OCI-LY7 (cell line): ENCODE results near the gene EGLN3.

Experiments
- CTCF ChIP-seq: fragments of 200-600 bp; sonication (generic); conservative IDR thresholded peaks from 2 replicates; pipeline ENCODE4 v1.5.1; 2014; ENCODE audit warnings: mild to moderate bottlenecking, antibody characterized with exemption, low read length, moderate library complexity, mixed read lengths
- EZH2phosphoT487 ChIP-seq: fragments of 200-600 bp; sonication (generic); IDR thresholded peaks from 2 replicates; pipeline ENCODE4 v1.6.1; 2018; ENCODE audit warnings: low read depth, borderline replicate concordance, mild to moderate bottlenecking, mixed run types, antibody characterized with exemption, low read length, moderate library complexity, mixed read lengths

- TF ChIP-seq CTCF (no peak), EZH2phosphoT487 (no peak)
Observed at GRCh38 chr14:33957993-33958392, 7.1 kb upstream of the EGLN3 start.
